Parathyroid adenoma (tissue), 2 donors: ENCODE data around the gene TBC1D4.

ENCODE experiments used
- H2AFZ ChIP-seq: fragments of 300-600 bp; sonication (generic); one replicate; pipeline ENCODE4 v1.7.0; 2017; ENCODE audit warnings: antibody characterized with exemption, mild to moderate bottlenecking
- H3K27ac ChIP-seq: fragments of 300-600 bp; sonication (generic); one replicate; pipeline ENCODE4 v1.7.0; 2017
- H3K27me3 ChIP-seq: fragments of 300-600 bp; sonication (generic); one replicate; pipeline ENCODE4 v1.7.0; 2017; ENCODE audit warnings: low read length; ENCODE audit not compliant: control insufficient read depth, insufficient read depth
- H3K36me3 ChIP-seq: fragments of 300-600 bp; sonication (generic); one replicate; pipeline ENCODE4 v1.7.0; 2017; ENCODE audit warnings: low read length; ENCODE audit not compliant: control insufficient read depth, insufficient read depth
- H3K4me1 ChIP-seq: fragments of 300-600 bp; sonication (generic); one replicate; pipeline ENCODE4 v1.7.0; 2017; ENCODE audit warnings: control low read depth
- H3K4me2 ChIP-seq: fragments of 300-600 bp; sonication (generic); one replicate; pipeline ENCODE4 v1.7.0; 2017; ENCODE audit warnings: low read length
- H3K4me3 ChIP-seq: fragments of 300-600 bp; sonication (generic); one replicate; pipeline ENCODE4 v1.7.0; 2017; ENCODE audit warnings: low read depth, low read length
- H3K79me2 ChIP-seq: fragments of 300-600 bp; sonication (generic); one replicate; pipeline ENCODE4 v1.7.0; 2017; ENCODE audit warnings: control low read depth
- H3K9ac ChIP-seq: fragments of 300-600 bp; sonication (generic); one replicate; pipeline ENCODE4 v1.7.0; 2017; ENCODE audit warnings: mild to moderate bottlenecking
- H3K9me3 ChIP-seq: fragments of 300-600 bp; sonication (generic); one replicate; pipeline ENCODE4 v1.7.0; 2017; ENCODE audit warnings: low read length; ENCODE audit not compliant: control insufficient read depth
- TF ChIP-seq, protein P1 (sequence below): fragments of 300-600 bp; sonication (generic); IDR thresholded peaks from one replicate; pipeline ENCODE4 v1.7.0; 2017; ENCODE audit warnings: antibody characterized with exemption, mild to moderate bottlenecking
- donor health status: primary hyperparathyroidism.

The TBC1D4 gene

DNA sequence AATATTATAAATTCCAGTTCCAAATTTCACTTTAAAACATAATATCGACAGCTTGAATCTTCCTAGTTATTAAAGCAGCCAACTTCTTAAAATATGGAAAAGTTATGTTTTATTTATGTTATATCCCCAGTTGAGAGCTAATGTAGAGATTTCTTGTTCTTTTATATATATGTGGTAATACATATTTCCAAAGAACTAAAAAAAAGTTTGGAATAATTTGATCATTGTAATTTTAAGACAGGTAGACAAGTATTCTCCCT is 781 bp upstream of the TBC1D4 start:
- TF ChIP-seq, protein P1, sequence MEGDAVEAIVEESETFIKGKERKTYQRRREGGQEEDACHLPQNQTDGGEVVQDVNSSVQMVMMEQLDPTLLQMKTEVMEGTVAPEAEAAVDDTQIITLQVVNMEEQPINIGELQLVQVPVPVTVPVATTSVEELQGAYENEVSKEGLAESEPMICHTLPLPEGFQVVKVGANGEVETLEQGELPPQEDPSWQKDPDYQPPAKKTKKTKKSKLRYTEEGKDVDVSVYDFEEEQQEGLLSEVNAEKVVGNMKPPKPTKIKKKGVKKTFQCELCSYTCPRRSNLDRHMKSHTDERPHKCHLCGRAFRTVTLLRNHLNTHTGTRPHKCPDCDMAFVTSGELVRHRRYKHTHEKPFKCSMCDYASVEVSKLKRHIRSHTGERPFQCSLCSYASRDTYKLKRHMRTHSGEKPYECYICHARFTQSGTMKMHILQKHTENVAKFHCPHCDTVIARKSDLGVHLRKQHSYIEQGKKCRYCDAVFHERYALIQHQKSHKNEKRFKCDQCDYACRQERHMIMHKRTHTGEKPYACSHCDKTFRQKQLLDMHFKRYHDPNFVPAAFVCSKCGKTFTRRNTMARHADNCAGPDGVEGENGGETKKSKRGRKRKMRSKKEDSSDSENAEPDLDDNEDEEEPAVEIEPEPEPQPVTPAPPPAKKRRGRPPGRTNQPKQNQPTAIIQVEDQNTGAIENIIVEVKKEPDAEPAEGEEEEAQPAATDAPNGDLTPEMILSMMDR: no peak
- Histone ChIP-seq H3K9ac (no peak overlapping the region), H3K4me1 (no peaks in the 10 kb centered on the region), H3K27ac (peak overlapping the region; percentile 69), H3K79me2 (no peaks in the 10 kb centered on the region), H3K27me3 (no peaks in the 10 kb centered on the region), H3K4me2 (peak overlapping the region; percentile 93), H3K36me3 (no peaks in the 10 kb centered on the region), H2AFZ (peak overlapping the region; percentile 81), H3K4me3 (peak overlapping the region; percentile 77), H3K9me3 (no peaks in the 10 kb centered on the region)

DNA sequence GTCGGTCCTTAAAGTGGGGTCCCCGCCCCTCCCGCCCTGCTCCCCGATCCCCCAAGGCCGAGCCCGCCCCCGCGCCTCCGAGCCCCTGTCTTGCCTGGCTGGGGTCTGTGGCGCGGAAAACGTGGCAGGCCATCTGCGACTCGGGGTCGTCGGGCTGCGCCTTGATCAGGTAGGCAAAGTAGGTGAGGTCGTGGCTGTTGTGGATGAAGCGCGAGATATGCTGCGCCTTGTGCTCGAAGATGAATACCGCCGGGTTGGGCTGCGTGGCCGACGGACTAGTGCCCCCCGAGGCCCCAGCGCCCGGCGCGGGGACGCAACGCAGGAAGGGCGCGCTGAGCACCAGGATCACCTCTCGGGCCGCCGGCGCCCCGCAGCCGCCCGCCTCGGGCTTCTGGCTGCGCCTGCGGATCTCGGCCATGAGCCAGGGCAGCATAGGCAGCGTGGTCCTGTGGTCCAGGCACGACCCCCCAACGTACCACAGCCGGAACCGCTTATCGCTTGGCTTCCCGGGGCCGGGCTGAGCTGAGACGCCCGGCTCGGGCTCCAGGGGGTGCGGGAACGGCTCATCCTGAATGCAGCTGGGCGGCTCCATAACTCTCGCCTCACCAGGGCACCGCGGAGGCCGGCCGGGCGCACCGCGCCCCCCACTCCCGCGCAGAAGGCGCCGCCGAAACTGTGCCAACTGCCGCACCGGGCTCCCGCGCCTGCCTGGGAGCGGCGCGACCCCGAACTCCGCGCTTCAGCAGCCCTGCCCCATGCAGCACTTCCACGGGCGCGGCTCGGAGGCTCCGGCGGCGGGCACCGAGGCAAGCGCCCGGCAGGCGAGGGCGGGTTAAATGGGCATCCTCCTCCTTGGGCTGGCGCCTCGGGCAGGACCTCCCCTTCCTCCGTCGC is 546 bp downstream of the TBC1D4 start:
- Histone ChIP-seq H3K27ac (peak overlapping the region; percentile 69), H2AFZ (peak overlapping the region; percentile 81), H3K4me2 (peak overlapping the region; percentile 93), H3K4me3 (peak overlapping the region; percentile 77), H3K79me2 (no peaks in the 10 kb centered on the region), H3K9me3 (no peaks in the 10 kb centered on the region), H3K27me3 (no peaks in the 10 kb centered on the region), H3K4me1 (no peaks in the 10 kb centered on the region), H3K36me3 (no peaks in the 10 kb centered on the region), H3K9ac (no peak overlapping the region)
- TF ChIP-seq, protein P1: no peak

DNA sequence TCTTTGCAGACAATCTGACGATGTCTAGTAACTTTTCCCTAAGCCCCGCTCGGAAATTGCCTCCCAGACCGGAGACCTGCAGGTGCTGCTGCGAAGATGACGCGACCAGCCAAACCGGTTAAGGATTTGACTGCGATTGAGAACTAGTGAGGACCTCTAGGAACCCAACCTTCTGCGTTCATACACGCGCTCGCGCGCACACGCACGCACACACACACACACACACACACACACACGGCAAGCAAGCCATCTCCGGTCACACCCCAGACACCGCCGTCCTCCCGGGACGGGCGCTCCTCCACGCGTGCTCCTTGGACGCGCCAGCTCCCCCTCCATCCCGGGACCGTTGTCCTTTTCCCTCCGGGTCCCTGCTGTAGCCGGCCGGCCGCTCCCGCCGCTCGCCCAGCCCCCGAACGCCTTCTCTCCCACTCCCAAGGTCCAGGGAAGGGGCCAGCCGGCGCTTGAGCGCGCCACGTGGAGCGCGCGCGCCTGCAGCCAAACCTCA is 1.2 kb downstream of the TBC1D4 start:
- Histone ChIP-seq H3K9ac (no peak overlapping the region), H3K27ac (no peak overlapping the region), H3K79me2 (no peaks in the 10 kb centered on the region), H3K36me3 (no peaks in the 10 kb centered on the region), H3K4me3 (peak overlapping the region; percentile 53), H3K4me1 (no peaks in the 10 kb centered on the region), H3K27me3 (no peaks in the 10 kb centered on the region), H3K4me2 (peak overlapping the region; percentile 93), H3K9me3 (no peaks in the 10 kb centered on the region), H2AFZ (peak overlapping the region; percentile 81)
- TF ChIP-seq, protein P1: no peak

DNA sequence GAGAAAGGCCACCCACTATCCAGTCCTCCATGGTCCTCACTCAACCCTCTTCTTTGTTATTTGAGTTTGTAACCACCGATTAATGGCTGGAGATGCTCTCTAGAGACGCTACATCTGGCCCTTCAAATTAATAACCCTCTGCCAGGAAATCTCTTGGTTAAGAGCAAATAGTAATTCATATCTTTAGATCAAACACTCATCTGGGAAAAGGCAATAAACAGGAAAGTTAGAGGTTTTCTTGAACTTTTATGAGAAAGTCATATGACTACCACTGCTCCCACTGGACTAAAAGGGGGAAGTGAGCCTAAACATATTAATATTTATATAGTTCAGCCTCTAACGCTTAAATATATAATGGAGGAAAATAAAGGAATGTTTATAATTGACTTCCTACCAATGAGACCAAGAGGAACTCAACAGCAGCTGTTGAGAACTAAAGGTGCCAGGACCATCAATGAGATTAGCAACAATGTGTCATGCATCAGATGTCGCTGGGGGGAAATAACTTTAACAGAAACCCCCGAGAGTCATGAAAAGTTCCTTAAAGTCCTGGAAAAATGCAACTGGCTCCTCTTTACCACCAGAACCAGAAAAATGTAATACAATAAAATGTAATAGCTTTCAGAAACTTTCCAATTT is 2.7 kb downstream of the TBC1D4 start:
- Histone ChIP-seq H3K4me3 (no peak overlapping the region), H2AFZ (no peak overlapping the region), H3K27me3 (no peaks in the 10 kb centered on the region), H3K27ac (no peak overlapping the region), H3K4me1 (no peaks in the 10 kb centered on the region), H3K4me2 (no peak overlapping the region), H3K9ac (no peak overlapping the region), H3K9me3 (no peaks in the 10 kb centered on the region), H3K36me3 (no peaks in the 10 kb centered on the region), H3K79me2 (no peaks in the 10 kb centered on the region)
- TF ChIP-seq, protein P1: no peak
